Fibroblast of skin of scalp (primary cell): ENCODE data around the gene ADD1.
"Not testable (repeated sequence)": the region's sequence is repeated elsewhere in the genome, so short reads cannot be mapped to it uniquely, and the experiment has no call there.

Source experiments
- DNase-seq: peaks from one replicate; pipeline ENCODE4 v3.0.0-alpha.2; 2013

The ADD1 gene

DNA sequence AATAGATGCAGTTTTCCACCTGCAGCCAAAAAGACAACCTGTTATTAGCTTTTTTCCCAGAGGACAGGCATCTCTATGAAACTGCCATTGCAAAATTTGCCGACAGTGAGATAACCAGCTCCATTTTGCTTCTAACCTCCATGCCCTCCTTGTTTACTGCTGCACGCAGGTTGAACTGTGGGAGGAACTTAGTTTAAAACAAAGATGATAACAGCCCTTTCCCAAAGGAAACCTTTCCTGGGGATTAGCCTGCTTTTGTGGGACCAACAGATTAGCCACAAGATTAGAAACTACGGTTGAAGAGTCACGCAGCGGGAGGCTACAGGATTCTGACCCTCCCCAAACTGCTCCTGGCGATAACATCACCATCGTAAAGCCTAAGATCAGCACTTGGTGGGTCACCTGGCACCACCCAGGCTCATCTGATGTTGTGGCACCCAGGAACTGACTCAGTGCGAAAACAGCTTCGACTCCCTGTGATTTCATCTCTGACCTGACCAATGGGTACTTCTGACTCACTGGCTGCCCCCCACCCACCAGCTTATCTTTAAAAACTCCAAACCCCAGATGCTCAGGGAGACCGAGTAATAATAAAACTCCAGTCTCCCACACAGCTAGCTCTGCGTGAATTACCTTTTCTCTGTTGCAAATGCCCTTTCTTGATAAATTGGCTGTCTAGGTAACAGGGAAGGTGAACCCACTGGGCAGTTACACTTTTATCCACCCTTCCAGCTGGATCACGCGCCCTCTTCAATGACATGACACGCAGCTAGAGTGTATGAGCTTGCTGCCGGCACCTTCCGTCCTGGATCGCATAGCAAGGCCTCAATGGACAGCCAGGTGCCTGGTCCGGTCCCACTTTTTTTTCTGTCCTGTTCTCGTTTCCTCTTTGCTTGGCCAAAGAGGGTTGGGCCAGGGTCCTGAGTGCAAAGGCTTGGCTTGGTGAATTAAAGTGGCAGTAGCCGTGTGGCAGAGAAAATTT lies 92.4 kb downstream of the ADD1 start:
- DNase-seq: no peak

DNA sequence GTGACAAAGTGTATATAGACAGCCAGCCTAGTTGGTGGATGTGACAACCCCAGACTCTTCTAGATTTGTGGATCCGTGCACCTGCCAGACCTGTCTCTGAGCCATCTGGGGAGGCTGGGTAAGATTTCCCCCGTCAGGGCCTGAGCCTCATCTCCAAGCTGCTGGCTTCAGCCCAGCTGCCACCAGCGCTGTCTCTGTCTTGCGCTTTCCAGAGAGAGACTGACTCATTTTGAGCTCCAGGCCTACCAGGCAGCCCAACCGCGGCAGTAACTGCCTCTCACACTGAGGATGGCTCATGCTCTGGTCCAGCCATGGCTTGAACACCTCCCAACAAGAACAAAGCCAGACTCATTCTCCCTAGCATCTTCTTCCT lies 93.1 kb downstream of the ADD1 start:
- peak; percentile 38 for DNase-seq

DNA sequence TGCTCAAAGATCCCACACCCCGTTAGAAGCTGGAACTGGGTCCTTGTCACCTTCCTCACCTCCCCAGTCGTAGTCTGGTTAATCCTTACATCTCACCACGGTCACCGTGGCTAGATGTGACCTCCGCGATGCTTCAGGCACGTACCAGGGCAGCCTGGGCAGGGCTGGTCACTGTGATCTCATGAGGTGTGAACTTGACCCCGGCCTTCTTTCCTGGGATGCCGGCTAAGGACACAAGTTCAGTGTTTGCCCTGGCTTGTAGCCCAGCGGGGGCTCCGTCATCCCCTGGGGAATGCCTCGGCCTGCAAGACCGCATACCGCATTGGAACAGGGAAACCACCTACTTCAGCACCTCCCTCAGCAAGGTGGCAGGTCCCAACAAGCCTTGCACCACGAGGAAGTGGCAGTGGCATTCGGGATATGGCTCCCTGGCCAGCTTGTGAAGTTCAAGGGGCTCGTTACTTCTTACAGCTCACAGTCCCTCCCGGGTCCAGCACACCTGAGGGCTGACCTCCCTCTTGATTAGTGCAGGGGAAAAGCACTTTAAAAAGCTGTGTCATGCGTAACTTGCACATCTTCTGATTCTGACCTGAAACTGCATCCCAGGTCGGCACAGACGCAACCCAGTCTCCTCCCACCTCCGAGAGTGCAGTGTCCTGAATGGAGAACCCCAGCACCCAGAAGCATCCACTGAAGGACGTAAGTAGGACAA lies 93.7 kb downstream of the ADD1 start:
- DNase-seq: no peak

DNA sequence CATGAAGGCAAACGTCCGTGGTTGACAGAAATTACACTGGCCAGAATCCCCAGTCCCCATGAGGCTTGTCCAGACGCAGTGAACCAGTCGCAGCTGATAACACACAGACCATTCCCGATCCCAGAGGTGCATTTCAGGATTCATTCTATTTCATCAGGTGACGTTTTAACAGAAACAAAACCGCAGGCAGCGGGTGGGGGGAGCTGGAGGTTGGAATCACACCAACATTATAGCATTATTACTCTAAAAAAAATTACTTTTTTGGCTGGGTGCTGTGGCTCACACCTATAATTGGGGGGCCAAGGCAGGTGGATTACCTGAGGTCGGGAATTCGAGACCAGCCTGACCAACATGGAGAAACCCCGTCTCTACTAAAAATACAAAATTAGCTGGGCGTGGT lies 94.3 kb downstream of the ADD1 start:
- DNase-seq: no peak

DNA sequence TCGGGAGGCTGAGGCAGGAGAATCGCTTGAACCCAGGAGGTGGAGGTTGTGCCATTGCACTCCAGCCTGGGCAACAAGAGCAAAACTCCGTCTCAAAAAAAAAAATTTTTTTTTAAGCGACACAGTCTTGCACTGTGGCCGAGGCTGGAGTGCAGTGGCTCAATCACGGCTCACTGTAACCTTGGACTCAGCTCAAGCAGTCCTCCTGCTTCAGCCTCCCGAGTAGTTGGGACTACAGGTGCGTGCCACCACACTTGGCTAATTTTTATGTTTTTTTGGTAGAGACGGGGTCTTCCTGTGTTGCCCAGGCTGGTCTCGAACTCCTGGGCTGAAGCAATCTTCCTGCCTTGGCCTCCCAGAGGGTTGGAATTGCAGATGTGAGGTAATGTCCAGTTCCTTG lies 94.8 kb downstream of the ADD1 start:
- not testable (repeated sequence) for DNase-seq

DNA sequence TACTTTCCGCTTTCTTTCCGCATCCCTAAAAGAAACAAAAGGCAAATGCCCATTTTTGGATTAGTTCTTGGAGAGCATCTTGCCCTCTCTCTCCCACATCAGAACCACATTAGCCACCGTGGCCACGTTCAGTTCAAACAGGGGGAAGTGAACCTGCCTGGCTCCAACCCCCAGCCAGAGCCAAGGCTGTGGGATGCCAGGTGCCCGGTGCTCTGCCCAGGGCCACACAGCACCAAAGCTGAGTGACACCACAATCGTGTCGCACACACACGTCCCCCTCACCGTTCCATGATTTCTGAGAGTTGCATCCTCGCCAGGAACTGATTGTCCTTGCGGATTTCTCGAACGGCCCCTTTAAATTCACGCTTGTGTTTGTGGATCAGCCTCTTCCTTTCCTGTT lies 95.3 kb downstream of the ADD1 start:
- no peak for DNase-seq

DNA sequence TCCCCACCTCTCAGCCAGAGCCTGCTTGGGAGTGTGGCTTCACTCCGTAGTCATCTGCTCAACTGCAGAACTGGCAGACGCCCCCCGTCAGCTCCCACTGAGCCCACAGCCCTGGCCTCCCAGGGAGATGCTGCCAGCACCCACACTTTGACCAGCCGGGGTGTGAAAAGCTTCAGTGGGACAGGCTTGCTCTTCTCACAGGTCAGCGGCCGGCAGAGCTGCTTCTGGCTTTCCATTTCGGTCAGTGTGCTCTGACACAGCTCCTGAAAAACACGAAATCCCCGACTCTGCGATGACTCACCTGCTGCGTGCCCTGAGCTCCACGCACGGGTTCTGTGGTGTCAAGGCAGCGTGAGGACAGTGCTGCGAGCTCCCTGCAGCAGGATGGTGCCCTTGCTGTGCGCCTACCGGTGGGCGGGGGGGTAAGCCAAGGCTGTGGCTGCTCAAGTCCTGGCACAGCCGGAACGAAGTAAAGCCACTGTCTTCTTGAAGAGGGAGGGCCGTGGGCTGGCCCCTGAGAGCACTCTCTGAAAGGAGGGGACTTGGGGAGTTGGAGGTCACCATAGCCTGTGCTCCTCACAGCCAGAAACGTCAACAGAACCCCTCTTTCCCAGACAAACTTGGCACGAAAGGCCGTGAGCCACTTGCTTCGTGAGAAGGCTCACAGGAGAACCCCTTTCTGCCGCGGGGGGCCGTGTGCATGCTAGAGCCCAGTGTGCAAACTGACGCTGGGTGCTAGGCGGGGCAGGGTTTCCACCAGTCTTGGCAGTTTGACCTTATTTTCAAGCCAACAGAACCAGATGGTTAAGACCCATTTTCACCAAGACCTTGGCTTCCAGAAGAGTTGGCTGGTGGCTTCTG lies 96.0 kb downstream of the ADD1 start:
- no peak for DNase-seq

DNA sequence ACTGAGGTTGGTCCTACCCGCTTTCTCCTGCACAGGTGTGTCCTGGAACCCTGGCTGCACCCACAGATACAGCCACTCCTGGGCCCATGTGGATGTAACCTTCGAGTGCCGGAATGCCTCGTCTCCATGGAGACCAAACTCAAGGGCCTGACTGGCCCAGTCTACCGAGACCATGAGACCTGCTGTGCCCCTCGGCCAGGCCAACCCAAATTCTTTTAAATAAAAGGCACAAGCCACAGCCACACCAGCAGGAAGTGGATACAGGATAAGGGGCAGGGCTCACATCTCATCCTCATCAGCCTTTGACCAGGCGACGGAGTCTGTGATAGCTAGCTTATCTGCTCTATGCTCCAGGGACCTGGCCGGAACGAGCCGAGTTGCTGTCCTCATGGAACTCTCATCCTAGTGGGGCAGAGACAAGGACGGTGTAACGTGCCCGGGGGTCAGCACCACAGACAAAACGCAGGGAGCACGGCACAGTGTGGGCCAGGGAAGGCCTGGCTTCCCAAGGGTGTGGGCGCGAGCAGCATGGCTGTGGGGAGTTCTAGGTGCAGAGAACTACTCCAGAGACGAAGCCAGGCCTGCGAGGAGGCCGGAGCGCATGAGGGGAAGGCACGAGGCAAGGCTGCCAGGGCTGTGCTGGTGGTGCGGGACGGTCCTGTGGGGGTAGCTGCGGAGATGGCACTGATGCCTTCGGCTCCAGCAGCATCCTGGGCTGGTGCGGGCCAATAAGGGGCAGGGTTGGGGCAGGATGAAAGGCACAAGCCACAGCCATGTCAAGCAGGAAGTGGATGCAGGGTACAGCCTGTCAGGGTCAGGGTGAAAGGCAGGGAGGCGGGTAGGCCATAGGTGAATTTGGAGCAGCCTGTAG lies 96.9 kb downstream of the ADD1 start:
- DNase-seq: no peak

DNA sequence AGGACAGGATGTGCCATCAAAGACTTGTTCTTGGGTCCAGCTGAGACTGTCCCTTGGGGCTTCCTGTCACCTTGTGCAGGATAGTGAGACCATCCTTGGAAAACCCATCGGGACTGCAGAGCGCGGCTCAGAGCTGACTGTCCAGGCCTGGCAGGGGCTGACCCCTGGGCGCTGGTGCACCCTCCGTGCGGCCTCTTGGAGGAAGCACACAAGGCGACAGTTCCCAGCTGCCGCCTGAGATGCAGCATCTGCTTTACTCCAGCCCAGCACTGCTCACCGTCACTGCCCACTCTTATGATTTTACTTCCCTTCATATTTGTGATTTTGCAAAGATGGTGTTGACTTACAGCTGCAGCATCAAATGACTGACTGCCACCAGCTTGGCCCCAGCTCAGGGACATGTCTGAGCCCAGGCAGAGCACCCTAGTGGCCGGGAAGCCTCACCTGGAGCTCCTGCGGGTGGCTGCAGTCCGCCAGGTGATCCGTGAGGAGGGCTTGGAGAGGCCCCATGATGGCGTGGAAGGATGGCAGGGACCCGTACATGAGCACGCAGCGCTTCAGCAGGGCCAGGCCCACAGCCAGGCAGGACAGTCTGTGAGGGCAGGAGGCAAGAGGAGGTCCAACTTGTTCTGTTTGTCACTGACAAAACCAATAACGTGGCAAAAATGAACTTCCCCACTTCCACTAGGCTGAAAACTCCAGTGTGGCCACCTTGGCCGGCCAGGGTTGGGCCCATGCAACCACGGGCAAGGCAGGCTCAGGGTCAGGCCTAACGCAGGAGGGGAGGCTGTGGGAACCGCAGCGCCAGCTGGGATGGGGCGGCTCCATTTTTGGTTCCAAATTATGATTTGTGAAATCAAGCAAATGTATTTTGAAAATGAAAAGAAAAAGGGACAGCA lies 97.7 kb downstream of the ADD1 start:
- no peak for DNase-seq

DNA sequence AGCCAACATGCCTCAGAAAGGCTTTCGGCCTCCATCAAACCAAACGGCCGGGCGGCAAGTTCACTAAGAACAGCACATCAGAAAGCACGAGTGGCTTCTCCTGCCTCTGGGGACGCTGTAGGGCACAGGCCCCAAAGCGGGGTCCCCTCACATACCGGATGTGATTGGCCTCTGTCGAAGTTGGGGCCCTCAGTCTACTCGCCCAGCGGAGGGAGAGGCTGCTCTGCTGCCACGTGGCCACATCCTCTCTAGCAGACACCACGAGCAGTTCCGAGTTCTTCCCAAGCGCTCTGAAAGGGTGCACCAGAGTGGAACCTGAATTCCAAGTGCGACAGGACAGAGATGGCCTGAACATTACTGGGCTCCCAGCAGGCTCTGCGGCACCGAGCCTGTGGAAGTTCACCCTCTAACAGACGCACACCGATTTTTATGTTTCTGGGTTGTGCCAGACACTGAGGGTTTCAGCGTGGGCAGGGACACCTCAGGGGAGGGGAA lies 98.4 kb downstream of the ADD1 start:
- DNase-seq: no peak

DNA sequence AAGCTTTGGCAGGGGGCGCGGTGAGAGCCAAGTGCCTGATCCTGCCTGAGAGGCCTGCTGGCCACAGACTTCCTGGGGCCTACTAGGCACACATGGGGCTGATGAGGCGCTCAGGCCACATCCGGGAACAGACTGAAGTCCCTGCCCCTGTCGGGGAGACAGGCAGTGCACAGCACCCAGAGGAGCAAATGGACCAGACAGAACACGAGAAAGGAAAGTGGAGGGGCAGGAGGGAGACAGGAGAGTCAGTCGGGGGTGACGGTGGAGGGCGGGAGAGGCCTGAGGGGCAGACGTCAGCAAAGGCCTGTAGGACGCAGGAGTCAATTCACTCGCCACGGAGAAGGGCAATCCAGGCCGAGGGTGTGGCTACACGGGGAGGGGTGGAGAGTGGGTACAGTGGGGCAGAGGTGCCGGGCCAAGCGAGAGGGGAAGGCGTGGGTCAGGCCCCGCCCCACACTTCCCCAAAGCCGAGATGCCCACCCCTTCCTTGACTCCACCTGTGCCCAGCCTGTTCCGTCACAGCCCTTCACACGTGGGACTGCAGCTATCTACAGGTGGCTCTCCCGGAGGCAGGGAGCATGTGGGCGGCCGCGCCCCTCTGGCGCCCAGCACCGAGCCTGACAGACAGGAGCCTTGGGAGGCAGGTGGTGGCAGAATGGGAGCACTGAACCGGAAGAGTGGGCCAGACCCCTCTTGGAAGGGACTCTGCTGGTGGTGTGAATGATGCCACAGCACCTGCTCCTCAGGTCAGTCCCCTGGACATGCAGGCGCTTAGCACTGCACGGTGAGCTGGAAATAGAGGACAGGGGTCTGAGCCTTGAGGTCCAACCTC lies 99.1 kb downstream of the ADD1 start:
- no peak for DNase-seq

DNA sequence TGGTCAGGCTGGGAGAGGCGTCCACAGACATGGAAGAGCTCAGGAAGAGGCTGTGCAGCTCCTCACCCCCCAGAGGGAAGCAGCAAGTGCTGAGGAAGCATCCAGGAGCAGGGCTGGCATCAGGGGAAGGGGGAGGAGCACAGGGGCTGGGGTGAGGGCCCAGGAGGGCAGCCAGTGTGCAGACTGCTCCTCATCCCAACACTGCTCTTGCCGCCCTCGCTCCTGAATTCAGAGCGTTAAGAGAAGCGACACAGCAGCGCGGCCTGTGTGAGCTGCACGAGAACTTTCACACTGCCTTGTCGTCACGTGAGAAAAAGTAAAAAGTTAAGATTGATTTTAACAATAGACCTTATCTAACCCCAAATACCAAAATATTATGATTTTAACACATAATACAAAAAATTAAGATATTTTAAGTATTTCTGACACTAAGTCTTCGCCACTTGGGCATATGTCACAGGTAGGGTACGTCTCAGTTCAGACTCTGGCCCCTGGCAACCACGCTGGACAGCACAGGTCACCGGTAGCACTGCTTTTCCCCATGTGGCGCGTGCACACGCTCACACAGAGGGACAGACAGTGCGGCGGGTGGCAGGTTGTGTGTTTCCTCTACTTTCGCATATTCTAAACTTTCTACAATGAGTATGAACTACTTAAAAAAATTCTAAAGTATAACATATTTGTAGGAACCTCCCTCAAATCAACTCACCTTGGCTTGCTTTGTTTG lies 99.9 kb downstream of the ADD1 start:
- DNase-seq: no peak

DNA sequence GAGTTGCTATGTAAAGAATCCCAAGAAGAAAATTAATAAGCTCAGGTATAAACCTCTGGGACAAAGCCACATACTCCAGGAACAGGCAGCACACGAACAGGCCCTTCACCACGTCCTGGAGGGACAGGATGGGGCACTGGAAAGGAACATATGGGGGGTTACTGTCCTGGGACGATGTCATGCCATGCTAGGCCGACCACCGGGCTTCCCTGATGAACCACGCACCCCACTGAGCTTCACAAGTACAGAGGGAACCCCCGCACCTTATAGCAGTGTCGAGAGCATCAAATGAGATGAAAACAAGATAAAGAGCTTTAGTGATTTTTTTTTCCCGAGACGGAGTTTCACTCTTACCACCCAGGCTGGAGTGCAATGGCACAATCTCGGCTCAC lies 100.4 kb downstream of the ADD1 start:
- DNase-seq: no peak

DNA sequence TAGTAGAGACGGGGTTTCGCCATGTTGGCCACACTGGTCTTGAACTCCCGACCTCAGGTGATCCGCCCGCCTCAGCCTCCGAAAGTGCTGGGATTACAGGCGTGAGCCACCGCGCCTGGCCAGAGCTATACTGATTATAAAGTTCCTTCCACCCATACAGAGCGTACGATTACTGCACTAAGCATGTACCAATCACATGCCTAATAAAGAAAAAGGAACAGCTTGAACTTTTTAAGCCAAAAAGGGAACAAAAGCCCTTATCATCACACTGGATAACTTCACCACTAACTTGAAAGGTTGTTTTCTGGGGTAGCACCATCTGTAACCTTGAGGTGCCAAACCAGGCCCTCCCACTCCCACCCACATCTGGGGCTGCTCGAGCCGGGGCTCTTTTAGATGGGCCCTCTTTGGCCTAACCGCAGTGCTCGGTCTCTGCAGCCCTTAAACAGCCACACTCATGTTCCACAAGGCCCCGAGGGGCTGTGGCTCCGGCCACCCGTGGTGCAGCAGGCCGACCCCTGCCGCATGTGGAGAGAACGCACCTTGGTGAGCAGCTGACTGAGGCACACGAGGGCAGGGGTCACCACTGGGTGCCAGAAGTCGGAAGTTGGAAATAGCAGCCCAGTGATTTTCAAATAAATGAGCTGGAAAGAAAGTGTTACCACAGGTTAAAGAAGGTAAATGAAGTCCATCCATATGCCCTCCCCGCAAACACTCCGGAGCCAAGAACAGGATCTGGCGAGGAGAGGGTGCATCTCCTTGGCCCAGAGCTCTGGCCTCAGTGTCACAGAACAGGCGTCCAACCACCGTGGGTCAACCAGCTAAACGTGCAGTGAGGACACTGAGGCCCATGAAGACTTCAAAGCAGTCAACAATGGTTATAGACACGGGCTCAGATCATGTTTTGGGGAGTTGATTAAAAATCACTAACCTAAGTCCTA lies 101.2 kb downstream of the ADD1 start:
- DNase-seq: no peak

DNA sequence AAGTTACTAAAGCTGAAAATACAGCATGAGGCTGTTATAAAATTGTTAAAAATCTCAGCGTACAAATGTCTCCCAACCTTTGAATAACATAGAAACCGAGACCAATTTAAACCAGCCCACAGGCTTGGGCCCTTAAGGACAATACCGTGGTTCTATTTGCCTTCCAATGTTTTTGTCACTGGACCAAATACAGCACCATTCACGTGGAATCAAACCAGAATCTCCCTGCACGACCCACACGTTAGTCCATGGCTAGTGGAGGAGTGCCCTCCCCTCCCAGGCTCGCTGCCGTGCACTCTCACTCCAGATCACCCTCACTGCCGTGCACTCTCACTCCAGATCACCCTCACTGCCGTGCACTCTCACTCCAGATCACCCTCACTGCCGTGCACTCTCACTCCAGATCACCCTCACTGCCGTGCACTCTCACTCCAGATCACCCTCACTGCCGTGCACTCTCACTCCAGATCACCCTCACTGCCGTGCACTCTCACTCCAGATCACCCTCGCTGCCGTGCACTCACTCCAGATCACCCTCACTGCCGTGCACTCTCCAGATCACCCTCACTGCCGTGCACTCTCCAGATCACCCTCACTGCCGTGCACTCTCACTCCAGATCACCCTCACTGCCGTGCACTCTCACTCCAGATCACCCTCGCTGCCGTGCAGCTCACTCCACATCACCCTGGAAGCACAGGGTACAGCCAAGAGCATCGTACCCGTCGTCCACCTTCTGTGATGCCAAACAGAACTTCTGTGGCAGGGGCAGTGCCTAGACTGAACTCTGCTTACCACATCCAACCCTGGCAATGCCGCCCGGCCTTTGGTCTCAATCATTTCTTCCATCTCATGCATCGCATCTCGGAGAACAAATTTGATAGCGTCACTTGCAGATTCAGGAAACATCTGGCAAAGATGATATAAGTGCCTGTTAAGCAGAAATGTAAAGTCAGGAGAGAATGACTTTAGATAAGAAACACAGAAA lies 102.3 kb downstream of the ADD1 start:
- not testable (repeated sequence) for DNase-seq

DNA sequence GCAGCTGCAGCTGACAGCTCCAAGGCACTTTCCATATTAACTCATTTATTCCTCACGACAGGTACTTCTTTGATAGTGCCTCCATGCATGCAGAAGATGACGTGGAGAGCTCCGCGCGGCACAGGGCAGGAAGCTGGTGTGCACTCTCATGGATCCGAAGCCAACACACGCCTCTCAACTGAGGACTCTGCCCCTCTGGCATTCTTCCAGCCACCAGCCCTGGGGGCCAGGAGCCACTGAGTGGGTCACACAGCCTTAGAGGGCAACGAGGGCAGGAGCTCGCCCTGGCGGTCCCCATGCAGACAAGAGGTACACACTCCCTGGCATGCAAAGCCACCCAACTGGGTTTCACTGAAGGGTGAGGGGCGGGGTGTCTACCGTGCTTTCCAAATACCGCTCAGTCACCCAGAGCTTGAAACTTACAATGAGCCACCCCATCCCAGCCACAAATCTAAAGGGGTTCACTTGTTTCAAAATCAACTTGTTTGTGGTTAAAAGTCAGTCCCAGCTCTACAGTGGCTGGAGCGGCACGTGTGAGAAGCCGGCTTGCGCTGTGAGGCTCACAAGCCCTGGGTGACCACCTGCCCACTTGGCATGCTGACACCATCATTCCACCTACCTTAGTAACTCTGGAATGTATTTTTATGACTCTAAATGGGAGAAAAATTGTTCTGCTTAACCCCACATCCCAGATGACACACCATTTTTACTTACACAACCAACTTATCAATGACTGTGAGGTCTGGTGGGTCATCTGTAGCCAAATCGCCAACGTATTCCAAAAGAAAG lies 103.4 kb downstream of the ADD1 start:
- DNase-seq: no peak
